Measurements from ENCODE around the gene KIAA2012. TPM values are rescaled to one million over a fixed set of nuclear protein-coding genes. Genes with fewer than 3 reads are reported as not detected.

The KIAA2012 gene
- total RNA-seq, 1 donor from 2014 or later = 1.3 TPM

GRCh38 chr2:202194418-202194817, 121.4 kb downstream of the KIAA2012 start:
- H3K27ac Mint-ChIP-seq = no peak overlapping the region
- DNase-seq (ENCODE audit: extremely low spot score, unreplicated experiment) = no peak
- peaks cover 12% of the 10 kb centered on the region for H3K4me1 Mint-ChIP-seq (ENCODE audit: unreplicated experiment)
- no peaks in the 10 kb centered on the region for H3K36me3 Mint-ChIP-seq
- no peak for TF ChIP-seq CTCF (conservative IDR thresholded peaks at IDR 0.05)
- H3K9me3 Mint-ChIP-seq = no peaks in the 10 kb centered on the region
- no peak overlapping the region for H3K4me3 Mint-ChIP-seq
- no peaks in the 10 kb centered on the region for H3K27me3 Mint-ChIP-seq

GRCh38 chr2:202196727-202197126, 123.7 kb downstream of the KIAA2012 start:
- H3K9me3 Mint-ChIP-seq = no peaks in the 10 kb centered on the region
- no peak overlapping the region for H3K27ac Mint-ChIP-seq
- H3K36me3 Mint-ChIP-seq = peaks cover 4% of the 10 kb centered on the region
- H3K4me1 Mint-ChIP-seq (ENCODE audit: unreplicated experiment) = peaks cover 12% of the 10 kb centered on the region
- H3K4me3 Mint-ChIP-seq = no peak overlapping the region
- no peak for DNase-seq (ENCODE audit: extremely low spot score, unreplicated experiment)
- TF ChIP-seq CTCF (conservative IDR thresholded peaks at IDR 0.05) = no peak
- H3K27me3 Mint-ChIP-seq = no peaks in the 10 kb centered on the region

- Mint-ChIP-seq H3K27me3 (no peaks in the 10 kb centered on the region), H3K27ac (no peak overlapping the region), H3K4me1 (ENCODE audit: unreplicated experiment) (peaks cover 4% of the 10 kb centered on the region), H3K9me3 (no peaks in the 10 kb centered on the region), H3K4me3 (no peak overlapping the region), H3K36me3 (peaks cover 17% of the 10 kb centered on the region)
- DNase-seq (ENCODE audit: extremely low spot score, unreplicated experiment) = no peak
- no peak for TF ChIP-seq CTCF (conservative IDR thresholded peaks at IDR 0.05)
These were observed 128.4 kb downstream of the KIAA2012 start for GRCh38 chr2:202201220-202202160.

- Mint-ChIP-seq H3K4me3 (no peak overlapping the region), H3K4me1 (ENCODE audit: unreplicated experiment) (no peaks in the 10 kb centered on the region), H3K27ac (no peak overlapping the region), H3K36me3 (peaks cover 21% of the 10 kb centered on the region), H3K27me3 (no peaks in the 10 kb centered on the region), H3K9me3 (no peaks in the 10 kb centered on the region)
- no peak for TF ChIP-seq CTCF (conservative IDR thresholded peaks at IDR 0.05)
- no peak for DNase-seq (ENCODE audit: extremely low spot score, unreplicated experiment)
These were observed 130.3 kb downstream of the KIAA2012 start for GRCh38 chr2:202203348-202203747.

GRCh38 chr2:202204855-202205254, 131.8 kb downstream of the KIAA2012 start:
- H3K27me3 Mint-ChIP-seq = no peaks in the 10 kb centered on the region
- no peak for DNase-seq (ENCODE audit: extremely low spot score, unreplicated experiment)
- no peaks in the 10 kb centered on the region for H3K4me1 Mint-ChIP-seq (ENCODE audit: unreplicated experiment)
- no peak for TF ChIP-seq CTCF (conservative IDR thresholded peaks at IDR 0.05)
- H3K9me3 Mint-ChIP-seq = no peaks in the 10 kb centered on the region
- peaks cover 25% of the 10 kb centered on the region for H3K36me3 Mint-ChIP-seq
- no peak overlapping the region for H3K4me3 Mint-ChIP-seq
- H3K27ac Mint-ChIP-seq = no peak overlapping the region
